Measurements from ENCODE around the gene ASTN2.
"Not testable (repeated sequence)": the region's sequence is repeated elsewhere in the genome, so short reads cannot be mapped to it uniquely, and the experiment has no call there.

The ASTN2 gene

GRCh38 chr9:116897201-116897600 is 517.7 kb downstream of the ASTN2 start:
- no peak for DNase-seq (ENCODE audit: extremely low read depth, low read depth)
- H3K4me3 ChIP-seq (replicated peaks; ENCODE audit: low read depth, low read length): no peak overlapping the region
- TF ChIP-seq, protein P1, sequence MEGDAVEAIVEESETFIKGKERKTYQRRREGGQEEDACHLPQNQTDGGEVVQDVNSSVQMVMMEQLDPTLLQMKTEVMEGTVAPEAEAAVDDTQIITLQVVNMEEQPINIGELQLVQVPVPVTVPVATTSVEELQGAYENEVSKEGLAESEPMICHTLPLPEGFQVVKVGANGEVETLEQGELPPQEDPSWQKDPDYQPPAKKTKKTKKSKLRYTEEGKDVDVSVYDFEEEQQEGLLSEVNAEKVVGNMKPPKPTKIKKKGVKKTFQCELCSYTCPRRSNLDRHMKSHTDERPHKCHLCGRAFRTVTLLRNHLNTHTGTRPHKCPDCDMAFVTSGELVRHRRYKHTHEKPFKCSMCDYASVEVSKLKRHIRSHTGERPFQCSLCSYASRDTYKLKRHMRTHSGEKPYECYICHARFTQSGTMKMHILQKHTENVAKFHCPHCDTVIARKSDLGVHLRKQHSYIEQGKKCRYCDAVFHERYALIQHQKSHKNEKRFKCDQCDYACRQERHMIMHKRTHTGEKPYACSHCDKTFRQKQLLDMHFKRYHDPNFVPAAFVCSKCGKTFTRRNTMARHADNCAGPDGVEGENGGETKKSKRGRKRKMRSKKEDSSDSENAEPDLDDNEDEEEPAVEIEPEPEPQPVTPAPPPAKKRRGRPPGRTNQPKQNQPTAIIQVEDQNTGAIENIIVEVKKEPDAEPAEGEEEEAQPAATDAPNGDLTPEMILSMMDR (IDR thresholded peaks at IDR 0.05; ENCODE audit: low read depth, low read length, missing control alignments): no peak

- DNase-seq (ENCODE audit: extremely low read depth, low read depth): no peak
- TF ChIP-seq, protein P1 (IDR thresholded peaks at IDR 0.05; ENCODE audit: low read depth, low read length, missing control alignments): no peak
- H3K4me3 ChIP-seq (replicated peaks; ENCODE audit: low read depth, low read length): no peak overlapping the region
Observed at GRCh38 chr9:116895961-116896360, 518.9 kb downstream of the ASTN2 start.

DNA sequence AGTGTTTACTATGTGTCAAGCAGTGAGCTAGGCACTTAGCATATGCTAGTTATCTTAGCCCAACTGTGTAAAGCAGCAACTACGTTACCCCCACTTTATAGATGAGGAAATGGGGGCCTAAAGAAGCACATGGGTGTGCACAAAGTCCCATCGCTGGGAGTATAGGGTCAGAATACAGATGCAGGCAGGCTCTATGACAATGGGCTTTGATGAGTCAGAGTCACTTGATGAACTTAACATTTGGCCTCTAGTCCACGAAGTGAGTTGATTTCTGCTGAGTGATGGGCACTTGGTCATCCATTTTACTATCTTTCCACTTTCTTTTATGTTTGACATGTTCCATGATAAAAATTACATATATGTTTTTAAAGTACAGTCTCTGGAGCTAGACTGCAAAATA is 523.4 kb downstream of the ASTN2 start:
- no peak overlapping the region for H3K4me3 ChIP-seq (replicated peaks; ENCODE audit: low read depth, low read length)
- TF ChIP-seq, protein P1 (IDR thresholded peaks at IDR 0.05; ENCODE audit: low read depth, low read length, missing control alignments): no peak
- no peak for DNase-seq (ENCODE audit: extremely low read depth, low read depth)

DNA sequence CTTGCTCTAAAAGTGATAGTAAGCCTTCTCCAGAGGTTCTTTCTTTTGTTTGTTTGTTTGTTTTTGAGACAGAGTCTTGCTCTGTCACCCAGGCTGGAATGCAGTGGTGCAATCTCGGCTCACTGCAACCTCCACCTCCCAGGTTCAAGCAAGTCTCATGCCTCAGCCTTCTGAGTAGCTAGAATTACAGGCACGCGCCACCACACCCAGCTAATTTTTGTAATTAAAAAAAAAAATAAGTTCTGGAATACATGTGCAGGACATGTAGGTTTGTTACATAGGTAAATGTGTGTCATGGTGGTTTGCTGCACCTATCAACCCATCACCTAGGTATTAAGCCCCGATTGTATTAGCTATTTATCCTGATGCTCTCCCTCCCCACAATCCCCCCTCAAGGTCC is 526.4 kb downstream of the ASTN2 start:
- not testable (repeated sequence) for H3K4me3 ChIP-seq (replicated peaks; ENCODE audit: low read depth, low read length); DNase-seq (ENCODE audit: extremely low read depth, low read depth)

DNA sequence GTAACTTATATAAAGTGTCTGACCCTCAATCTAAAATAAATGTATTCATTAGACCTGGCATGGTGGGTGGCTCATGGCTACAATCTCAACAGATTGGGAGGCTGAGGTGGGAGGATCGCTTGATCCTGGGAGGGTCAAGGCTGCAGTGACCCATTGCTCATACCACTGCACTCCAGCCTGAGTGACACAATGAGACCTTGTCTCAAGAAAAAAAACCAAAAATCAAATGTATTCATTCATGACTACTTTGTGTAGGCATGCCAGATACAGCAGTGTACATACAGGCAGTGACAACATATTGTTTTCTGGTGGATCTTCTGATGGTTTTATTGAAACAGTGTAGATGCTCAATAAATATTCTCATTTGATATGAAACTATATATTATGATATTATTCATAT is 526.8 kb downstream of the ASTN2 start:
- no peak overlapping the region for H3K4me3 ChIP-seq (replicated peaks; ENCODE audit: low read depth, low read length)
- DNase-seq (ENCODE audit: extremely low read depth, low read depth): no peak
- TF ChIP-seq, protein P1 (IDR thresholded peaks at IDR 0.05; ENCODE audit: low read depth, low read length, missing control alignments): no peak

DNA sequence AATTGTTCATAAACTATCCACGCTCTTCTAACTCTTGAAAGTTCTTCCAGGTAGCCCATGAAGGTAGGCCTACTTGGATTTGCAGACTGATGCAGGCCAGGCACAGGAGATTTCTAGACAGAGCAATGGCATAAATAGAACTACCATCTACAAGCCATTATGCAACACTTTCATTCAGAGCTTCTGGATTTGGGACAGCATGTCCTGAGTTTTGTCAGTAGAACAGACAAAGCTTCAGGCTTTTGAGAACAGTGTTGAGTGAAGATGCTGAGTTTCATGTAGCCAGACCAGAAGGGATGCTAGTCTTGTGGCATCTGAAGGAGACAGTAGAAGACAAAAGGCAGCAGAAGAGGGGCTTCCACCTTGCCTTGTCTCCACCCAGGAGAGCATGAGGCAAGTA is 531.2 kb downstream of the ASTN2 start:
- no peak for DNase-seq (ENCODE audit: extremely low read depth, low read depth)
- H3K4me3 ChIP-seq (replicated peaks; ENCODE audit: low read depth, low read length): no peak overlapping the region
- TF ChIP-seq, protein P1 (IDR thresholded peaks at IDR 0.05; ENCODE audit: low read depth, low read length, missing control alignments): no peak

DNA sequence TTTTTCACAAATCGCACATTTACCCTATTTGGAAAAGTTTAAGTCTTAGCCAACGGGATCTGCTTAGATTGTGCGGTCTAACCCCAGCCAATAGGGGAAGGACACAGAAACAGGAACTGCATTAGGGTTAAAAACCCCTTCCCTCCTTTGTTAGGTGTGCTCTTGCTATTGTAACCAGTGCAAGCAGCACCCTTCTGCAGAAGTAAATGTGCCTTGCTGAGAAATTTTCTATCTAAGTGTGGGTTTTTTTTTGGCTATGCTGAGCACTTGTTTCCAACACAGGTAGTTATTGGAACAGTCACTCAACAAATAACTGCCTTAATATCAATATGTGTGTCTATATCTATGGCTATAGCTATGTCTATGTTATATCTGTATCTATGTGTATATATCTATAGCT is 537.8 kb downstream of the ASTN2 start:
- no peak overlapping the region for H3K4me3 ChIP-seq (replicated peaks; ENCODE audit: low read depth, low read length)
- TF ChIP-seq, protein P1 (IDR thresholded peaks at IDR 0.05; ENCODE audit: low read depth, low read length, missing control alignments): no peak
- DNase-seq (ENCODE audit: extremely low read depth, low read depth): no peak

Measured in HFF-Myc (cell line).